AG08395 (cell line): ENCODE measurements around the gene TMEM79.
"Not testable (repeated sequence)": the region's sequence is repeated elsewhere in the genome, so short reads cannot be mapped to it uniquely, and the experiment has no call there.

Source experiments
- DNase-seq: peaks from one replicate; pipeline ENCODE4 v3.0.0; 2012; ENCODE audit warnings: mixed read lengths, low spot score

The TMEM79 gene

DNA sequence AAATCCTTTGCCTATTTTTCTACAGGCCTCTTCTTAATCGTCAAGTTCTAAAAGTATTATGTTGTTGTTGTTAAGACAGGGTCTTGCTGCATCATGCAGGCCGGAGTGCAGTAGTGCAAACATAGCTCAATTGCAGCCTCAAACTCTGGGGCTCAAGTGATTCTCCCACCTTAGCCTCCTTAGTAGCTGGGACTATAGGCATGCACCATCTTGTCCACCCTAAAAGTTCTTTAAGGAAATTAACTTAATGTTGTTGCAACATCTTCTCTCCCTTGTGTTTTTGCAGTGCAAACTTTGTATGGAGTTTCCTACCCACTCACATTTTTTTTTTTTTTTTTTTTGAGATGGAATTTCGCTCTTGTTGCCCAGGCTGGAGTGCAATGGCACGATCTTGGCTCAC lies 19.1 kb downstream of the TMEM79 start:
- no peak for DNase-seq

DNA sequence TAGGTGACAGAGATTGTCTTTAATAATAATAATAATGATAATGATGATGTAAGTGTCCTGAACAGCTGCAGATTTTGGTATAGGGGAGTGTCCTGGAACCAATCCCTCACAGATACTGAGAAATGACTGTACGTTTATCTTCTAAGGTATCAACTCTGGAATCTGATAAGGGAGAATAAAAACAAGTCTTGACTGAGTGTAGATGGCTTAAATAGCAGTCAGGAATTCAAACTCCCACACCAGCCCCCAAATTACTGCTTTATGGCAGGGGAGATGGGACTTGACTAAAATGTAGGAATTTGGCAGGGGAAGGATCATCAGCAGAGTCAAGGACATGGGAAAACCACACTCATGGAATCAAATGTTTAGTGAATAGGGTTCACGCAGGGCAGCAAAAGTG lies 21.1 kb downstream of the TMEM79 start:
- DNase-seq = no peak

DNA sequence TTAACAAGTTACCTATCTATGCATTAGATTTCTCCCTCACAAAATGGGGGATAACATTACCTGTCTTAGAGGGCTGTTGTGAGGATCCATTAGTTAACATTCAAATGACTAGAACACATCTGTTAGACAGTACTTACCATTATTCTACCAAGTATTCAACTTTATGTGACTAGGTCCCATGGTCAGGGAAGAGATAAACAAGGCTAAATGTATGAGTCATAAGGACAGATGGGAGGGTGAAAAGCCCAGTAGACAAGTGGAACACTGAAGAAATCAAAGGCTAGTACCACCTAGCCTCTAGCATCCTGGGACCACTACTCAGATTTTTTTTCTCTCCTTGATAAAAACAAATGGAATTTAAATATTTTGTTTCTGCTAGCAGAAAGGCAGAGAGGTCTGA lies 24.0 kb downstream of the TMEM79 start:
- DNase-seq = peak; percentile 43

DNA sequence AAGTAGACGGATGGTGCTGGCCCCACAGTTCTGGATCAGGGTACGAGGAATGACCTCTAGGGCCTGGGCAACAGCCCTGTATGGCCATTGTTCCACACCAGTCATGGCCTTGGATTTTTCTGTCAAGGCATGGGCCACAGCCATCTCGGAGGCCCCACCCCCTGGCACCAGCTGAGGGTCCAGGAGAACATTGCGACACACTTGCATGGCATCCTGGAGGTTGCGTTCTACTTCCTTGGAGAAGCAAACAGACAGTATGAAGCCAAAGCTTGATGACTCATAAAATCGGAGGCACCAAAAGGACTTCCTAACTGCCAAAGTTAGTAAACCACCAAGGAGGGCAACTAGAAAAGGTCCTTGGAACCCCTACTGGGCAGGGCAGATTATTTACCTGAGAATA lies 26.8 kb downstream of the TMEM79 start:
- DNase-seq = peak; percentile 58

DNA sequence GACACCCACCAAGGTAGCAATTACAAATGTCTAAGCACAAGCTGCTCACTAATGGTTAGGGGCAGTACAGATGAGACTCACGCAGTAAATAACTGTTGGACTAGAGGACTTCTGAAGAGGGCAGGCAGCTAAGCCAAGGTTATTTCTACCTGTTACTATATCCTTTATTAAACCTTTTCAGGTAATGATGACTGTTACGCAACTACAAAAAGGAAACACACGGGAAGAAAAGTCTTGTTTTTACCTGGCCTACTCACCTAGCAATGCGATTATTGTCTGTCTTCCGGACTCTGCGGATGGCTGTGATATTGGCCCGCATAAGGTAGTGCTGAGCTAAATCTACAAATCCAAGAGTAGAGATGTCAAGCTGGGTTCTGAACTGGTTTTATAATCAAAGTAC lies 32.8 kb downstream of the TMEM79 start:
- DNase-seq = no peak

DNA sequence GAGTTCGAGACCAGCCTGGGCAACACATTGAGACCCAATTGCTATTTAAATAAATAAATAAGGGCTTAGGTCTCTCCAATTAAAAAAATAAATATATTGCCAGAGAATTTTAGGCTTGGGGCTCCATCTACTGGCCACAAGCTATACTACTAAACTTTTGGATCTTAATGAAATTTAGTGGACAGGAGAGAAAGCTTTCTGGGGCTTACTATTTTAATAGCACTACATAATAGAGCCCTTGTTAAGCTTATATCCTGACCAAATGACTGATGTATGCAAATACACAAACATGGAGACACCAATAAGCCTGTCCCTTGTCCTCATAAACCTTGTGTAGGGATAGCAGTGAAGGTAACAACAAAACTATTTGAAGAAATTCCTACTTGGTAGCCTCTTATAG lies 35.5 kb downstream of the TMEM79 start:
- peak; percentile 46 for DNase-seq

DNA sequence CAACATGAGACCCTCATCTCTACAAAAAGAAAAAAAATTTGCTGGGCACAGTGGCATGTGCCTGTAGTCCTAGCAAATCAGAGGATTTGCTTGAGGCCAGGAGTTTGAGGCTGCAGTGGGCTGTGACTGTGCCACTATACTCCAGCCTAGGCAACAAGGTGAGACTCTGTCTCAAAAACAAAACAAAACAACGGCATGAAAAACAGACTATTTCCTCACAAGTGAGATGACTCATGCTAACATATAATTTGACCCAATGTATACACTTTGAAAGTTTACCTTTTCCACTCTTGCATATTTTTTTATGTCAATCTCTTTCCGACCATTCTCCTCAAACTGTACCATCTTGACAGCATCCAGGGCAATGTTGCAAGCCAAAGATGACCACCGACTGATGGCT lies 36.4 kb downstream of the TMEM79 start:
- DNase-seq = no peak

GRCh38 chr1:156323179-156323578 lies 39.1 kb downstream of the TMEM79 start:
- not testable (repeated sequence) for DNase-seq

DNA sequence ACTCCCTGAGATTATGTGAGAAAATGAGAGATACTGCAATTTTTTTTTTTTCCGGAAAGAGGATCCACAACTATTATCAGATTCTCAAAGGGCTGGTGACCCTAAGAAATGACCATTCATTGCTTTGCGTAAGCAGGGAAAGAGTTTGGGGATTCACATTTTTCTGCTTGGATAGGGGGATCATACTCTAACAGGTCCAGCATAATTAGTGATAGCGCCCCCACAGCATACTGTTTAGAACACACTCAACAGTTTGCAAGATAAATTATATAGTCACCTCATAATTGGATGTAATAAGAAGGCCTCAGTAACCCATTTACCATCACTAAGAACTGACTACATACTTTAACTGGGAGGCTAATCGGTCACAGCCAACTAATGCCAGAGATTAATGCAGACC lies 52.1 kb downstream of the TMEM79 start:
- DNase-seq = no peak

- DNase-seq = no peak
These were observed 53.1 kb downstream of the TMEM79 start for GRCh38 chr1:156337052-156337887.

DNA sequence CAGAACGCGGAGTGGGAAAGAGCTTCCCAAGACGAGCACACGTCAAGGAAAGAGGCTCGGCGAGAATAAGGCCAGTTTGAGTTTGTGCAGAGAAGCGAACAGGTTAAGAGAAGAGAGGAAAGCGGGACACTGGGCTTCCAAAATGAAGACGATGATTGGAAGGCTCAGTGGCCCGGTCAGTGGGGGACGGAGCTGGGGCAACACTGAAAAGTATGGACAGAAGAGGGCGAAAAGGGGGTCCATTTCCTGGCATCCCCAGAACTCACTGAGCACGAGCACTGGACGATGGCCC lies 53.7 kb downstream of the TMEM79 start:
- no peak for DNase-seq

DNA sequence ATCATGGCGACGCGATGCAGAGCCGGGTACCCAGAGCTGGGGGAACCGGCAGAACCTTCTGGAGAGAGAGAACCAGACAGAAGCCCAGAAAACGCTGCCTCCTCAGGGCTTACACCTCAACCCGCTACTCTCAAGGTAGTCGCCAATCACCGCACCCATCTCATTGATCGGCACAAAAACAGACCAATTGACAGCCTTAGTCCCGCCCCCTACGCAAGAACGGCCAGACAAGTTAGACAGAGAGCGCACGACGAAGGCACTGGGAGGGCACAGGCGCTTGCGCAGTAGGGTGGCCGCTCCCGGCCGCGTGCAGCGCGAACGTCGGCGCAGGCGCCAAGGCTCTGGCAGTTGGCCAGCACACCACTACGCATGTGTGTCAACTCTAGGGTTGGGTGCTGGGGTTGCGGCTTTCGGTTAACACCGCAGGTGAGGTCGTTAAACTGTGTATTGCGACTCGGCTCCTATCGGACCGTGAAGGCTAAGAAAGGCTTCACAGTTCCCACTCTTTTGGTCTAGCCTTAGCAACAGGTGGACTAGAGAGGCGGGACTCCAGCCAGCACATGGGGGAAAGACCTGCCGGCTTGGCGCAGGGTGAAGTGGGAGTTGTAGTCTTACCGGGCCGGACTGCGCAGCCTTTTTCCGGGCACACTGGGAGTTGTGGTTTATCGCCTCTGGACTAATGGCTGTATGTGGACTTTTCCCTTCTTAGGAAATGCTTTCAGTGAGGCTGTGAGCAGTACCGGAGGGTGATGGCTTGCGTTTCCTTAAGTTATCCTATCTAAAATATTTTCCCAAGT lies 54.3 kb downstream of the TMEM79 start, which contains the start of the genes CCT3 and TSACC:
TSS of gene CCT3 (minus strand) at position 113 of the 797 bp plus-strand sequence. CDS start at position 5, 108 bp downstream.
TSS of gene TSACC (plus strand) at position 347 of the 797 bp plus-strand sequence. CDS start 1,232 bp downstream, outside the sequence.
- DNase-seq = peak; percentile 100
